ENCODE measurements around the gene DCAF7. TPM values are rescaled to one million over a fixed set of nuclear protein-coding genes. Genes with fewer than 3 reads are reported as not detected.

Gene DCAF7
- total RNA-seq, 2 donors from 2014 or later = 94.3 to 105 TPM

DNA sequence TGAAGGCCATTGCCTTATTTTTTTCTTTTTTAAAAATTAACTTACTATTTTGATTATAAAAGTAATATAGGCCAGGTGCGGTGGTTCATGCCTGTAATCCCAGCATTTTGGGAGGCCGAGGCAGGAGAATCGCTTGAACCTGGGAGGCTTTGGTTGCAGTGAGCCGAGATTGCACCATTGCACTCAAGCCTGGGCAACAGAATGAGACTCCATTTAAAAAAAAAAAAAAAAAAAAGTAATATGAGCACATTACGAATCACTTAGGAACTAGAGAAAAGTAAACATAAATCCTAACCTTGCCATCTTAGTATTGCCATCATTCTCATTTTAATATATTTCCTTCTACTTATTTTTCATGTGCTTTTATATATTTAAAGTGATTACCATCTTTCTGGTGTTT, 37.5 kb downstream of the DCAF7 start:
- TF ChIP-seq CTCF (IDR thresholded peaks at IDR 0.05) = no peak
- H3K9ac ChIP-seq (ENCODE audit: low read depth in 2 of 2, low read length in 2 of 2) = no peak overlapping the region
- H3K4me1 ChIP-seq = no peaks in the 10 kb centered on the region
- no peak overlapping the region for H3K27ac ChIP-seq
- DNase-seq = no peak
- no peaks in the 10 kb centered on the region for H3K9me3 ChIP-seq
- peaks cover 12% of the 10 kb centered on the region for H3K36me3 ChIP-seq
- intact Hi-C loops (cut with DNase I) = no loop called here
- H3K27me3 ChIP-seq = no peaks in the 10 kb centered on the region
- H3K4me3 ChIP-seq = no peak overlapping the region

GRCh38 chr17:63588797-63589196, 38.5 kb downstream of the DCAF7 start:
- intact Hi-C loops (cut with DNase I) = no loop called here
- H3K36me3 ChIP-seq = peaks cover 12% of the 10 kb centered on the region

GRCh38 chr17:63589646-63590045, 39.4 kb downstream of the DCAF7 start:
- Histone ChIP-seq H3K4me3 (no peak overlapping the region), H3K36me3 (peaks cover 12% of the 10 kb centered on the region), H3K27ac (no peak overlapping the region), H3K9ac (ENCODE audit: low read depth in 2 of 2, low read length in 2 of 2) (no peak overlapping the region), H3K4me1 (no peaks in the 10 kb centered on the region), H3K9me3 (no peaks in the 10 kb centered on the region), H3K27me3 (no peaks in the 10 kb centered on the region)
- no peak for TF ChIP-seq CTCF (IDR thresholded peaks at IDR 0.05)
- intact Hi-C loops (cut with DNase I) = no loop called here
- no peak for DNase-seq

More at GRCh38 chr17:63588797-63589196, 38.5 kb downstream of the DCAF7 start:
- Histone ChIP-seq H3K4me3 (no peak overlapping the region), H3K4me1 (no peaks in the 10 kb centered on the region), H3K9ac (ENCODE audit: low read depth in 2 of 2, low read length in 2 of 2) (no peak overlapping the region), H3K27me3 (no peaks in the 10 kb centered on the region), H3K9me3 (no peaks in the 10 kb centered on the region), H3K27ac (no peak overlapping the region)
- DNase-seq = no peak
- TF ChIP-seq CTCF (IDR thresholded peaks at IDR 0.05) = no peak

- no peak for TF ChIP-seq CTCF (IDR thresholded peaks at IDR 0.05)
Observed at GRCh38 chr17:63592797-63593196, 42.5 kb downstream of the DCAF7 start.

GRCh38 chr17:63595132-63595531, 44.9 kb downstream of the DCAF7 start:
- H3K9me3 ChIP-seq = no peaks in the 10 kb centered on the region
- no peak for DNase-seq
- TF ChIP-seq CTCF (IDR thresholded peaks at IDR 0.05) = no peak
- no peaks in the 10 kb centered on the region for H3K36me3 ChIP-seq
- no peak overlapping the region for H3K4me3 ChIP-seq
- H3K4me1 ChIP-seq = peaks cover 2% of the 10 kb centered on the region
- no peak overlapping the region for H3K9ac ChIP-seq (ENCODE audit: low read depth in 2 of 2, low read length in 2 of 2)
- intact Hi-C loops (cut with DNase I) = no loop called here
- no peak overlapping the region for H3K27ac ChIP-seq
- H3K27me3 ChIP-seq = no peaks in the 10 kb centered on the region

More at GRCh38 chr17:63592797-63593196, 42.5 kb downstream of the DCAF7 start:
- H3K27ac ChIP-seq = no peak overlapping the region
- no peaks in the 10 kb centered on the region for H3K9me3 ChIP-seq
- no peaks in the 10 kb centered on the region for H3K4me1 ChIP-seq
- intact Hi-C loops (cut with DNase I) = no loop called here
- no peak for DNase-seq
- no peaks in the 10 kb centered on the region for H3K27me3 ChIP-seq
- peaks cover 12% of the 10 kb centered on the region for H3K36me3 ChIP-seq
- H3K4me3 ChIP-seq = no peak overlapping the region
- H3K9ac ChIP-seq (ENCODE audit: low read depth in 2 of 2, low read length in 2 of 2) = no peak overlapping the region

Data from colonic mucosa (tissue), 4 donors.